Body of pancreas (tissue), 4 donors: ENCODE results near the gene OPRD1.
"Not testable (repeated sequence)": the region's sequence is repeated elsewhere in the genome, so short reads cannot be mapped to it uniquely, and the experiment has no call there.

Source experiments
- CTCF ChIP-seq, 7 experiments: fragments of 450-650 bp in 4 of 7; fragments of 200-600 bp in 3 of 7; sonication (generic) in 3 of 7; IDR thresholded peaks; one replicate each; pipeline ENCODE4 v1.5.1; 2016 to 2019; ENCODE audit warnings: antibody characterized with exemption in 7 of 7
- POLR2A ChIP-seq, 3 donors: fragments of 450-650 bp; IDR thresholded peaks; one replicate each; pipeline ENCODE4 v1.6.1; 2016; ENCODE audit warnings: antibody characterized with exemption in 3 of 3, mild to moderate bottlenecking in 2 of 3

- TF ChIP-seq CTCF, POLR2A (IDR thresholded peaks at IDR 0.05): not testable (repeated sequence)
Observed at GRCh38 chr1:28824061-28824460, 12.1 kb downstream of the OPRD1 start.
